ENCODE results near the gene SKAP1. TPM values are rescaled to one million over a fixed set of nuclear protein-coding genes. Genes with fewer than 3 reads are reported as not detected.

The SKAP1 gene
- polyA plus RNA-seq, 12 donors: 0.31 to 0.98 (median 0.48) TPM; not detected in 3

GRCh38 chr17:48244814-48245213, 185.2 kb downstream of the SKAP1 start:
- DNase-seq: no peak

GRCh38 chr17:48244121-48244711, 185.8 kb downstream of the SKAP1 start:
- DNase-seq: no peak

GRCh38 chr17:48241770-48242497, 188.1 kb downstream of the SKAP1 start:
- no peak for DNase-seq

- DNase-seq: peak; percentile 41
Measured at GRCh38 chr17:48241131-48241591, 188.9 kb downstream of the SKAP1 start.

- DNase-seq: no peak
Measured at GRCh38 chr17:48240562-48241130, 189.4 kb downstream of the SKAP1 start.

GRCh38 chr17:48240122-48240521, 189.9 kb downstream of the SKAP1 start:
- no peak for DNase-seq

- DNase-seq: no peak
Measured at GRCh38 chr17:48239603-48239995, 190.4 kb downstream of the SKAP1 start.

GRCh38 chr17:48238933-48239602, 190.9 kb downstream of the SKAP1 start:
- no peak for DNase-seq

- DNase-seq: no peak
Measured at GRCh38 chr17:48237456-48237855, 192.6 kb downstream of the SKAP1 start.

- DNase-seq: no peak
Measured at GRCh38 chr17:48236681-48237134, 193.3 kb downstream of the SKAP1 start.

GRCh38 chr17:48234922-48235321, 195.1 kb downstream of the SKAP1 start:
- no peak for DNase-seq

GRCh38 chr17:48231995-48232959, 197.7 kb downstream of the SKAP1 start:
- DNase-seq: no peak

- DNase-seq: no peak
Measured at GRCh38 chr17:48229936-48230335, 200.1 kb downstream of the SKAP1 start.

GRCh38 chr17:48228720-48229119, 201.3 kb downstream of the SKAP1 start:
- no peak for DNase-seq

GRCh38 chr17:48225725-48226567, 204.1 kb downstream of the SKAP1 start:
- DNase-seq: no peak

GRCh38 chr17:48223945-48224344, 206.1 kb downstream of the SKAP1 start:
- no peak for DNase-seq

GRCh38 chr17:48219617-48220016, 210.4 kb downstream of the SKAP1 start:
- no peak for DNase-seq

GRCh38 chr17:48215583-48216139, 214.4 kb downstream of the SKAP1 start:
- no peak for DNase-seq

- DNase-seq: no peak
Measured at GRCh38 chr17:48213797-48214196, 216.2 kb downstream of the SKAP1 start.

GRCh38 chr17:48211787-48212186, 218.2 kb downstream of the SKAP1 start:
- DNase-seq: no peak
